GM21528 (cell line): ENCODE data around the gene TRABD2A.

ENCODE experiments used
- ATAC-seq: cut with Tn5 transposase; IDR thresholded peaks from one replicate; pipeline ENCODE4 v1.9.1; 2021; ENCODE audit warnings: mild to moderate bottlenecking, moderate library complexity; ENCODE audit not compliant: unreplicated experiment, low FRiP score

TRABD2A gene

GRCh38 chr2:84830095-84830494 is 50.8 kb downstream of the TRABD2A start:
- no peak for ATAC-seq

GRCh38 chr2:84829693-84830092 is 51.2 kb downstream of the TRABD2A start:
- ATAC-seq, result no peak

- ATAC-seq, result no peak
Observed at GRCh38 chr2:84827978-84828575, 52.8 kb downstream of the TRABD2A start.

GRCh38 chr2:84823788-84824187 is 57.1 kb downstream of the TRABD2A start:
- no peak for ATAC-seq

GRCh38 chr2:84823229-84823628 is 57.7 kb downstream of the TRABD2A start:
- ATAC-seq, result no peak

- ATAC-seq, result no peak
Observed at GRCh38 chr2:84821806-84822205, 59.1 kb downstream of the TRABD2A start.

- peak; percentile 91 for ATAC-seq
Observed at GRCh38 chr2:84817239-84817655, 63.6 kb downstream of the TRABD2A start.

GRCh38 chr2:84816426-84817026 is 64.4 kb downstream of the TRABD2A start:
- peak; percentile 78 for ATAC-seq

- no peak for ATAC-seq
Observed at GRCh38 chr2:84815146-84815545, 65.7 kb downstream of the TRABD2A start.

GRCh38 chr2:84811839-84812431 is 68.9 kb downstream of the TRABD2A start:
- no peak for ATAC-seq

- ATAC-seq, result no peak
Observed at GRCh38 chr2:84808279-84808678, 72.6 kb downstream of the TRABD2A start.

- no peak for ATAC-seq
Observed at GRCh38 chr2:84807063-84807485, 73.8 kb downstream of the TRABD2A start.

- no peak for ATAC-seq
Observed at GRCh38 chr2:84805250-84805958, 75.5 kb downstream of the TRABD2A start.

GRCh38 chr2:84801811-84802210 is 79.1 kb downstream of the TRABD2A start:
- no peak for ATAC-seq

GRCh38 chr2:84800194-84800805 is 80.6 kb downstream of the TRABD2A start:
- ATAC-seq, result peak; percentile 91

GRCh38 chr2:84799772-84800171 is 81.1 kb downstream of the TRABD2A start:
- no peak for ATAC-seq

GRCh38 chr2:84797271-84797670 is 83.6 kb downstream of the TRABD2A start:
- ATAC-seq, result no peak

- no peak for ATAC-seq
Observed at GRCh38 chr2:84796798-84797197, 84.1 kb downstream of the TRABD2A start.

GRCh38 chr2:84793641-84794040 is 87.2 kb downstream of the TRABD2A start:
- ATAC-seq, result no peak

- no peak for ATAC-seq
Observed at GRCh38 chr2:84792856-84793522, 87.9 kb downstream of the TRABD2A start.
